Endothelial cell (in vitro differentiated cells): ENCODE results near the gene MRPL44. TPM values are rescaled to one million over a fixed set of nuclear protein-coding genes. Genes with fewer than 3 reads are reported as not detected.
"Not testable (repeated sequence)": the region's sequence is repeated elsewhere in the genome, so short reads cannot be mapped to it uniquely, and the experiment has no call there.

Experiments
- DNase-seq: peaks from one replicate; pipeline ENCODE4 v3.0.0; 2021; ENCODE audit warnings: low spot score
- H3K27ac Mint-ChIP-seq: one replicate; pipeline ENCODE4 v1.8.0; 2021; ENCODE audit warnings: mixed read lengths, inconsistent platforms; ENCODE audit not compliant: unreplicated experiment
- H3K27me3 Mint-ChIP-seq: one replicate; pipeline ENCODE4 v1.8.0; 2021; ENCODE audit warnings: mild to moderate bottlenecking, moderate library complexity, mixed read lengths, inconsistent platforms; ENCODE audit not compliant: unreplicated experiment
- H3K36me3 Mint-ChIP-seq: one replicate; pipeline ENCODE4 v1.8.0; 2021; ENCODE audit warnings: mild to moderate bottlenecking, low read depth, mixed read lengths, inconsistent platforms; ENCODE audit not compliant: unreplicated experiment
- H3K4me1 Mint-ChIP-seq: one replicate; pipeline ENCODE4 v1.8.0; 2021; ENCODE audit warnings: mild to moderate bottlenecking, mixed read lengths, inconsistent platforms; ENCODE audit not compliant: unreplicated experiment
- H3K4me3 Mint-ChIP-seq: one replicate; pipeline ENCODE4 v1.8.0; 2021; ENCODE audit warnings: mild to moderate bottlenecking, mixed read lengths, inconsistent platforms; ENCODE audit not compliant: unreplicated experiment
- H3K9me3 Mint-ChIP-seq: one replicate; pipeline ENCODE4 v1.8.0; 2021; ENCODE audit warnings: mixed read lengths, inconsistent platforms; ENCODE audit not compliant: unreplicated experiment
- CTCF ChIP-seq: fragments of 200-600 bp; sonication (generic); IDR thresholded peaks from one replicate; pipeline ENCODE4 v1.5.0; 2021; ENCODE audit warnings: antibody characterized with exemption; ENCODE audit not compliant: unreplicated experiment
- total RNA-seq: library from RNA; stranded (reverse); fragmentation: NEBNext Ultra II Directional; extraction: Animal tissue kit (Norgen Biotek cat#: 25700); gene quantifications from one replicate; pipeline ENCODE4 v1.2.1, GENCODE V29; 2021; ENCODE audit not compliant: unreplicated experiment

MRPL44 gene
- total RNA-seq, 1 donor from 2014 or later: 25.7 TPM

GRCh38 chr2:223936862-223937326 is 20.4 kb upstream of the MRPL44 start:
- Mint-ChIP-seq H3K4me1 (peaks cover 23% of the 10 kb centered on the region), H3K27me3 (peaks cover 3% of the 10 kb centered on the region), H3K36me3 (peaks cover 4% of the 10 kb centered on the region), H3K27ac (peak overlapping the region; percentile 39), H3K9me3 (no peaks in the 10 kb centered on the region), H3K4me3 (no peak overlapping the region)
- DNase-seq: no peak
- TF ChIP-seq CTCF: no peak

- H3K9me3 Mint-ChIP-seq: no peaks in the 10 kb centered on the region
- peaks cover 4% of the 10 kb centered on the region for H3K36me3 Mint-ChIP-seq
- TF ChIP-seq CTCF: no peak
- peaks cover 24% of the 10 kb centered on the region for H3K4me1 Mint-ChIP-seq
- DNase-seq: no peak
- H3K27me3 Mint-ChIP-seq: peaks cover 3% of the 10 kb centered on the region
- no peak overlapping the region for H3K27ac Mint-ChIP-seq
- no peak overlapping the region for H3K4me3 Mint-ChIP-seq
These were observed 19.7 kb upstream of the MRPL44 start for GRCh38 chr2:223937535-223937934.

- H3K36me3 Mint-ChIP-seq, H3K27ac Mint-ChIP-seq, H3K4me3 Mint-ChIP-seq, DNase-seq, H3K9me3 Mint-ChIP-seq, H3K27me3 Mint-ChIP-seq: not testable (repeated sequence)
- H3K4me1 Mint-ChIP-seq: peaks cover 36% of the 10 kb centered on the region
These were observed 17.8 kb upstream of the MRPL44 start for GRCh38 chr2:223939438-223939837.

GRCh38 chr2:223941579-223942277 is 15.5 kb upstream of the MRPL44 start:
- H3K9me3 Mint-ChIP-seq: no peaks in the 10 kb centered on the region

DNA sequence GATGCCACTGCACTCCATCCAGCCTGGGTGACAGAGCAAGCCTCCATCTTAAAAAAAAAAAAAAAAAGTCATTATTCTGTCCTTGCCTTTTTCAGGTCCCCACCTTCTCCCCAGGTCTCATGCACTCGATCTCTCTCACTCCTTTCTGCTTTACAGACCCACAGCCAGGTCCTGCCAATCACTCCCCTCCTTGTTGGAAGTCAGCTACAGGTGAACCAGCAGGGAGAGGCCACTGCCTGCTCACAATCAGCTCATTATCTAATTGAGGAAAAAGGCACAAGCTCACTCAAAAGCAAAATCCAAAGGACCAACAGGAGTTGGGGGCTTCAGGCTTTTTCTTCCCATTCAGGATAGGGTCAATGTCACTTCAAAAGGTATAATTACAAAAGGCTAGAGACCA is 14.1 kb upstream of the MRPL44 start:
- H3K4me3 Mint-ChIP-seq: peak overlapping the region; percentile 60
- H3K4me1 Mint-ChIP-seq: peaks cover 29% of the 10 kb centered on the region
- no peak overlapping the region for H3K27ac Mint-ChIP-seq
- DNase-seq: no peak
- no peaks in the 10 kb centered on the region for H3K9me3 Mint-ChIP-seq
- peaks cover 9% of the 10 kb centered on the region for H3K27me3 Mint-ChIP-seq
- no peak for TF ChIP-seq CTCF
- H3K36me3 Mint-ChIP-seq: peaks cover 8% of the 10 kb centered on the region

More at GRCh38 chr2:223941579-223942277, 15.5 kb upstream of the MRPL44 start:
- no peak for DNase-seq
- Mint-ChIP-seq H3K4me1 (peaks cover 34% of the 10 kb centered on the region), H3K27me3 (peaks cover 7% of the 10 kb centered on the region), H3K4me3 (peak overlapping the region; percentile 47), H3K27ac (peak overlapping the region; percentile 18), H3K36me3 (peaks cover 8% of the 10 kb centered on the region)
- TF ChIP-seq CTCF: no peak
